ENCODE results near the gene CAB39L.

Gene CAB39L

DNA sequence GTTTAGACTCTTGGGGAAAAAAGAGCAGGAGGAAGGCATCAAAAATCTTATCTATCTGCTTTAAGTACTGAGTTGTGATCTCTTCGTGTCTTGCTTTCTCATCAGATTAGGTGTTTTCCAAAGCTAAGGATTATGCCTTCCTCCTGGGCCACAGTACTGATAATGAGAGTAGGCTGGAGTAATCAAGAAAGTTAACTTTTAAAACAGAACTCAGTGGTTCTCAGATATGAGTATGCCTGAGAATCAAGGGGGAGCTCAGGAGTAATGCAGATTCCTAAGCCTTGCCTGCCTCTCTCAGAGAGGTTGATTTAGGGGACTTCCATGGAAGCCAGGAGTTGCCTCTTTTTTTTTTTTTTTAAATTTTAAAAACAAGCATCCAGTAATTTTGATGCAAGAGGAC lies 172.6 kb downstream of the CAB39L start:
- H3K4me2 ChIP-seq = no peak overlapping the region
- peaks cover 8 to 24% (median 17%) of the 10 kb centered on the region in 11 experiments; a peak in 19 of 22 replicates for H3K36me3 ChIP-seq
- no peaks in the 10 kb centered on the region for H3K4me1 ChIP-seq
- no peak overlapping the region for H3K4me3 ChIP-seq
- no peaks in the 10 kb centered on the region for H4K20me1 ChIP-seq
- no peak overlapping the region for H3K9ac ChIP-seq
- no peak for TF ChIP-seq Cebpa-rat (IDR thresholded peaks at IDR 0.05)
- no peak overlapping the region for H3K27ac ChIP-seq
- H3K9me3 ChIP-seq (replicated peaks in 1 of 11) = no peaks in the 10 kb centered on the region
- H3K27me3 ChIP-seq = no peaks in the 10 kb centered on the region

DNA sequence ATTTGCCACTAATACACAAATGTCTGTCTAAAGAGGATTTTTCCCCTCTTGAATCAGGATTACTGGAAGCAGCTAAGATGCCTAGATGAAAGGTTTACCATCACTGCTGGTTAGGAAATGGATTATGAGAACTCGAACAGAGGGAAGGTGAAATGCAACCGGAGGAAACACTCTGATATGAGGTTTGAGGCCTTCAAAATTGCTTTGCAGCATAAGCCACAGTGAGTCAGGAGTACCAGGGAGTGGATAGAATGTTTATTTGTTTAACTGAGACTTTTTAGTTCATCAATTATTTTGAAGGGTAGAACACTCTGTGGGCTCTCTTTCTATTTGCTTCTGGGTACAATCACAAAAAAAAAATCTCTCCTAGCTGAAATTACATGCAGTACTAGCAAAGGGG lies 178.0 kb downstream of the CAB39L start:
- no peak overlapping the region for H3K4me2 ChIP-seq
- H3K27ac ChIP-seq = no peak overlapping the region
- H3K9me3 ChIP-seq (replicated peaks in 1 of 11) = no peaks in the 10 kb centered on the region
- no peak overlapping the region for H3K9ac ChIP-seq
- TF ChIP-seq Cebpa-rat (IDR thresholded peaks at IDR 0.05) = no peak
- H3K4me1 ChIP-seq = no peaks in the 10 kb centered on the region
- no peaks in the 10 kb centered on the region for H4K20me1 ChIP-seq
- H3K36me3 ChIP-seq = peaks cover 23 to 59% (median 40%) of the 10 kb centered on the region in 11 experiments
- H3K27me3 ChIP-seq = no peaks in the 10 kb centered on the region
- no peak overlapping the region for H3K4me3 ChIP-seq

DNA sequence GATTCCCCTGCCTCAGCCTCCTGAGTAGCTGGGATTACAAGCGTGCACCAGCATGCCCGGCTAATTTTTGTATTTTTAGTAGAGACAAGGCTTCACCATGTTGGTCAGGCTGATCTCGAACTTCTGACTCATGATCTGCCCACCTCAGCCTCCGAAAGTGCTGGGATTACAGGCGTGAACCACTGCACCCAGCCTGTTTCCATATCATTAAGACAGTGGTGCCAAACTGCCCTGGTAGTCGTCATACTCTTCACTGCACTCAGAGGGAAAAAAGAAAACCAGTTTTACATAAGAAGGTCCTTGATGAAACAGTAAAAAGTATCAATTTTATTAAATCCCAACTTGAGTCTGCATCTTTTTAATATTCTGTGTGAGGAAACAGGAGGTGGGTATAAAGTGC lies 181.2 kb downstream of the CAB39L start:
- Histone ChIP-seq H3K9me3 (replicated peaks in 1 of 11) (no peaks in the 10 kb centered on the region), H3K4me3 (no peak overlapping the region), H3K9ac (no peak overlapping the region), H3K36me3 (peaks cover 31 to 73% (median 49%) of the 10 kb centered on the region in 11 experiments), H4K20me1 (no peaks in the 10 kb centered on the region), H3K4me2 (no peak overlapping the region), H3K27ac (no peak overlapping the region), H3K4me1 (peaks cover under 1 to 10% (median 6%) of the 10 kb centered on the region in 10 experiments; a peak in 14 of 20 replicates), H3K27me3 (no peaks in the 10 kb centered on the region)
- TF ChIP-seq Cebpa-rat (IDR thresholded peaks at IDR 0.05) = no peak

DNA sequence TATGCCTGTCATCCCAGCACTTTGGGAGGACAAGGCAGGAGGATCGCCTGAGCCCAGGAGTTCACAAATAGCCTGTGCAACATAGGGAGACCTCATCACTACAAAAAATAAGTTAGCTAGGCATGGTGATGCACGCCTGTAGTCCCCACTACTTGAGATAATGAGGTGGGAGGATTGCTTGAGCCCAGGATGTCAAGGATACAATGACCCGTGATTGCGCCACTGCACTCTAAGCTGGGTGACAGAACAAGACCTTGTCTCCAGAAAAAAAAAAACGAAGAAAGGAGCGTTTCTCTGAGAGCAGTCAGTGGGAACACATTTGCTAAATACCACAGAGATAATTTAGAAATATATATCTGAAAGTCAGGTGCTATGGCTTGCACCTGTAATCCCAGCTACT lies 184.3 kb downstream of the CAB39L start:
- Histone ChIP-seq H3K27me3 (no peaks in the 10 kb centered on the region), H3K36me3 (peaks cover 52 to 90% (median 64%) of the 10 kb centered on the region in 11 experiments), H3K4me2 (no peak overlapping the region), H3K9ac (no peak overlapping the region), H3K4me3 (no peak overlapping the region), H3K9me3 (replicated peaks in 1 of 11) (no peaks in the 10 kb centered on the region), H3K27ac (no peak overlapping the region), H4K20me1 (no peaks in the 10 kb centered on the region), H3K4me1 (peaks cover 7 to 28% (median 20%) of the 10 kb centered on the region in 10 experiments; a peak in 19 of 20 replicates)
- no peak for TF ChIP-seq Cebpa-rat (IDR thresholded peaks at IDR 0.05)

All from BLaER1 treated with 17β-estradiol and CSF1 and Interleukin-3, amounts not matched to agents 10 nM and 100 nM (cell line).